ENCODE data around the gene P2RX6.

P2RX6 gene

DNA sequence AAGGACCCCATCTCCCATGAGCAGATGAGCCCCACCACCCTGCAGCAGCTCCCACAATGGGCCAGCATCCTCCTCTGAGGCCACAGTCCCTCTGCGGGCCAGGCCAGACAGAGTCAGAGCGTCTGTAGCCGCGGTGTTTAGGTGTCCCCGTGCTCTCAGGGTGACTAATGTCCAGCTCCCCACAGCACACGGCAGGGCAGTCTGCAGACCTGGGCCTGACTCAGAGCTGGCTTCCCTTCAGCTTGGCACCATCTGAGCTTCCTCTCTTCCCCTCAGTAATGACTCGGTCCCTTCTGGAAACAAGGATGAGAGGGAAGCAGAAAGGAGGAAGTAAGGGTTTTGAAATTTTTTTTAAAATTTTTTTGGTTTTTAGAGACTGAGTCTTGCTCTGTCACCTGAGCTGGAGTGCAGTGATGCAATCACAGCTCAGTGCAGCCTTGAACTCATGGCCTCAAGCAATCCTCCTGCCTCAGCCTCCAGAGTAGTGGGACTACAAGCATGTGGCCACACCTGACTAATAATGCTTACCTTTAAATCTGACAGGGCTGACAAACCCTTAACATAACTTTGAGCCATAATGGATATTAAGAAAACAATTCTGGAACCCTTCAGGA is 59.2 kb downstream of the P2RX6 start:
- no peak for DNase-seq (ENCODE audit: low spot score)

DNA sequence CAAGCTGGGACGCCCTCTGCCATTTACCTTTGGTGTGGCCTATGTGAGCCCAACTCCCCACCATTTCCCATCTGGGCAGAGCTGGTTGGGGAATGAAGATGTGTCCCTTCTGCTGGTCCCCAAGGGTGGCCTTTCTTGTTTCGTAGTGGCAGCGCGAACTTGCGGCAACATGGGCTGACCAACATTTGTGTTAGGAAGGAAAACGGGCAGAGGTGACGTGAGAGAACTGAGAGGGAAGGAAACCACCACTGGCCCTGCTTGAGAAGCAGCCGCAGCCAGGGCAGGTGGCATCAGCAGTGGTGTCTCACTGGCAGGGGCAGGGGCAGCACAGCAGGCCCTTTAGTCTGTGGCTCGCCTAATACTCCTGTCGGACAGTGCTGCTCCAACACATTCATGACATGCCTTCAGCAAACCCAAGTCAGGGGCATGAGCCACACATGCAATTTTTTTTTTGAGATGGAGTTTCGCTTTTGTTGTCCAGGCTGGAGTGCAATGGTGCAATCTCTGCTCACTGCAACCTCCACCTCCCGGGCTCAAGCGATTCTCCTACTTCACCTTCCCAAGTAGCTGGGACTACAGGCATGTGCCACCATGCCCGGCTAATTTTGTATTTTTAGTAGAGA is 60.7 kb downstream of the P2RX6 start:
- no peak for DNase-seq (ENCODE audit: low spot score)

DNA sequence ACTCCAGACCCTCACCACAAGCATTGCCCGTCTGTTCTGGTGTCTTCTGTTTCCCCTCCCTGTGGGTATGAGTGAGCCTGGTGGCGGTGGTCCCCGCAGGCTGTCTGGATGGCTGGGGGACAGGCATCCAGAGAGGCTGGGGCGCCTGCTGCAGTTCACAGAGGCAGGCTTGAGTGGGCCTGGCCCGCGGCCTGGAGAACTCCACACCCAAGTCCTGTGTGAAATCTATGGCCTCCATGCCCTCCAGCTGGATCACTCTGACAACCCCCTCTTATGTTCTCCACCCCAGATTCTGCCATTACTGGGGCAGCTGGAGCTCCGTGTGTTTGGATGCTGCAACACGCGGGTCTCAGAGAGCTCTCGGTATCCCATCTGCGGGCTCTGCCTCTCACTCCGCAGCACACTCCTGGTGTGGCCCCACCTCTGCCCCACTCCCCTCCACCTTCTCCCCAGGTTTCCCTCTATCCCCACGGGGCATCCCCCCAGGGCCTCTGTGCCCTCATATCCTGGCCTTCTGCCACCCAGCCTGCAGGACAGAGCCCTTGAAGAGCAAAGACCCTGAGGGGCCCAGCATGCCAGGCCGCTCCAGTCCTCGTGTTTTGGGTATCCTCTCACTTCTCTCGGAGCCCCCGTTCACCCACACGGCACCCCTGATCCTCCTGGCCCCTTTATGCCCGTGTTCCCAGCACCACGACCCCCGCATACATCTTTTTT is 62.1 kb downstream of the P2RX6 start:
- DNase-seq (ENCODE audit: low spot score): no peak
